ENCODE data around the gene COPS6.

The COPS6 gene

DNA sequence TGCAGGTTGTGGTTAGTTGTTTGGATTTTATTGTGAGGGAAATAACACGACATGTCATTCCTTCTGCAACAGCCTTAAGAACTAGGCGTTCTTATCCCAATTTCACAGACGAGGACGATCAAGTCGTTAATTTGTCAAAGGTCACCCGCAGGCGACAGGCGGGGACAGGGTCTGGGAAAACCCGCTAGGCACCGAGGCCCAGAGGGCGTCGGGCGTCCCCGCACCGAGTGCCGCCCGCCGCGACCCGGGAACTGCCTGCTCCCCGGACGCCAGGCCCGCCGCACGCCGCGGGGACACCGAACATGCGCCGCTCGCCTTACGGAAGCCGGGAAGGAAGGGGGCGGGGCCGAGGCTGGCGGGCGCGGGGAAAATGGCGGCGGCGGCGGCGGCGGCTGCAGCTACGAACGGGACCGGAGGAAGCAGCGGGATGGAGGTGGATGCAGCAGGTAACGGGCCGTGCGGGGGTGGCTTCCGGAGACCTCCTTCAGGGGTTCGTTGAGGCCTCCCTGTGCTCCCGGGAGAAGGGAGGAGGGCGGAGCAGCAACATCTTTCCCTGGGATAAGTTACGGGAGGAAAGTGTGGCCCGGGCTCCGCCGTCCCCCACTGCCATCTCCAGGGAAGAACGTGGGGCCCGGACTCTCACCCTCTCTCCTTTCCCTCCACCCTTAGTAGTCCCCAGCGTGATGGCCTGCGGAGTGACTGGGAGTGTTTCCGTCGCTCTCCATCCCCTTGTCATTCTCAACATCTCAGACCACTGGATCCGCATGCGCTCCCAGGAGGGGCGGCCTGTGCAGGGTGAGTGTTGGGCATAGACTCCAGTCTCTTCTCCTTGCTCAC lies at the start of gene COPS6:
Gene COPS6 (plus strand): TSS at position 349 of the 837 bp plus-strand sequence. CDS start 22 bp downstream, at position 371.
- peak; percentile 73 for DNase-seq

DNA sequence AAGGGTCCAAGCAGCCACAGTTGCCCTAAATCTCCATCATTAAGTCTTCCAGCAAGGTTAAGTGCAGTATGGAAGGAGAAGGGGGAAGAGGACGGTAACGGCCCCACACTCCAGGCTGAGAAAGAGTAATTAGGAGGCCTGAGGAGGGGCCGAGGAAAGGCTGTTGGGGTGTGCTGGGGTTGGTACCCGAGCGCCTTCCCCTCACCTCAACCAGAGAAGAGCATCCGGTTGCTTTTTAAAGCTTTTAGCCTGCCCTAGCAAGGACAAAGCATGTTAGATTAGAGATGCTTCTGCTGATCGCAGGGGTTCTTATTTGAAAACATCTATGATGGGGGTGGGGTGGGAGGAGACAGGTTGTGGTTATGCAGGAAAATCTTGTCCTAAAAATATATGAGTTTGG lies 48.2 kb upstream of the COPS6 start:
- DNase-seq: no peak

DNA sequence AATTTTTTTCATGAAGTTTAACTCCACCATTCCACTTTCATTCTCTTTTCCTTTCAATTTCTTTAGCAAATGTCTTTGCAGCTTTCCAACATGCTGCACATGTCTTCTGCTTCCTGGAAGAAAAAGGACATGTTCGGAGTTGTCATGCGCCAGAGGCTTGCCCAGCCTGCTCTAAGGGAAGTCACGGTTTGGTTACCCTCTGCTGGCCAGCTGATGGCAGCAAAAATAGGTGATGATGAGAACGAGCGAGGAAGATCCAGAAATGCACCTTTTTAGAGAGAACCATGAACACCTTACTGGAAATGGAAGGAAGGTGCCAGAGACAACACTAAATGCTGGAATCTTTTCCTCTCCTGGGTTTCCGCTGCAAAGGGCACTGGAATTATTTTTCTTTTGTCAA lies 44.1 kb upstream of the COPS6 start:
- DNase-seq: no peak

DNA sequence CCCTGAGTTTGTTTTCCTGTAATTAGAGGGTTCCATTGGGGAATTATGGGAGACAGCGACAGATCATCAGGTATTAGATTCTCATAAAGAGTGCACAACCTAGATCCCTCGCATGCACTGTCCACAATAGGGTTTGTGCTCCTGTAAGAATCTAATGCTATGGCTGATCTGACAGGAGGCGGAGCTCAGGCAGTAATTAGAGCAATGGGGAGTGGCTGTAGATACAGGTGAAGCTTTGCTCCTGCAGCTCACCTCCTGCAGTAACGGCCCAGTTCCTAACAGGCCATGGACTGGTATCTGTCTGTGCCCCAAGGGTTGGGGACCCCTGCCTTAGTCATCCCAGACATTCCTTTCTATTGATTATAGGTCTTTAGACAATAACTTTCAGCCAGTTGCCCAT lies 40.1 kb upstream of the COPS6 start:
- no peak for DNase-seq

DNA sequence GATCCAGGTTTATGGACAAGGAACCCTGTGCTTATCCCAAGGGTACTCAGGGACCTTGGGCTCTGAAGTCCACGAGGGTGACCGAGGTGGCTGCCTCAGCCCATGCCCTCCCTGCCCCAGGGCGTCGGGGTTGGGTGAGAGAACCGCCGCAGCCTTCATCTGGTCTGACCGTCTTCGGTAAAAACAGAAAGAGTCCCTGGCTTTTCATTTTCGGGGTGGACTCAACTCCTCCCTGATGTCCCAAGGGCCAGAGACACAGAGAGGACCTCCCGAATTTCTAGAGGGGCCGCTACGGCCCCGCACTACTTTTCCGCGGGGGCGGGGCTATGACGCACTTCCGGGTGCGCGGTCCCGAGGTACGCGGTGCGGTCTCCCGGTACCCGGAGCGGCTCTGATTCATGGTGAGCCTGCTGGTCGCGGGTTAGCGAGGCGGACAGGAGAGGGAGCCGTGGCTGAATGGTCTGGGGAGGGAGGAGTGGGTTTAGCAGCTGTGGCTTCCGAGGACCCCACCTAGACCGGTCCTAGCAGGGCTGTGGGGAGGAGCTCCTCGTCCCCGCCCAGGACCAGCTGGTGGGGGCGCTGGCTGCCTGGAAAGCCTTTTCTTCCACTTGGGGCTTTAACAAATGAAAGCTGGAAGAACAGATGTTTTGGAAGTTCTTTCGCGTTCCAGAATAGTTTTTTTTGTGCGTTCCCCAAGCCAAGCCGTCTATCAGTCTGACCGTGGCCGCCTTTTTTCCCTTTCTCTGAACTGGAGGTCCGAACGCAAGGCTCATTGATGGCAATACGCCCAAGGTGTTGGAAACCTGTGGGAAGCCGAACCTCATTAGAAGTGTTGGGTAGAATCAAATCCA lies 39.1 kb upstream of the COPS6 start, which contains the start of gene ZSCAN21:
Gene ZSCAN21 (plus strand): TSS at position 334 of the 851 bp plus-strand sequence. CDS start 7,233 bp downstream, outside the sequence.
- peak; percentile 80 for DNase-seq

DNA sequence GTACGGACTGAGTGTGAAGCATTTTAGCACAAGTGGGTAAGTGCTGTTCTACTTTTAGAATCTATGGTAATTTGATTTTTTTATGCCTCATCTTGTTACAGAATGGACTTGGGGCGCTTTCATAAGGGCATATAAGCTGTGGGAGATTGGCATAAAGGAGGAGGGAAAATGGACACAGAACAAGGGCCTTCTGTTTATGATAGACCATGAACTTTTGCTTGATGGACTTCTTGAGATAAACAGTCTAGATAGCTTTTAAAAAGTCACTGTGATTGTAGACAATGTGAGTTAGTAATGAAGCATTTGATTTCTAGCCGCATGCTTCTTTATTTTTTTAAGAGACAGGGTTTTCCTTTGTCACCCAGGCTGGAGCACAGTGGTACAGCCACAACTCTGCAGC lies 37.2 kb upstream of the COPS6 start:
- no peak for DNase-seq

DNA sequence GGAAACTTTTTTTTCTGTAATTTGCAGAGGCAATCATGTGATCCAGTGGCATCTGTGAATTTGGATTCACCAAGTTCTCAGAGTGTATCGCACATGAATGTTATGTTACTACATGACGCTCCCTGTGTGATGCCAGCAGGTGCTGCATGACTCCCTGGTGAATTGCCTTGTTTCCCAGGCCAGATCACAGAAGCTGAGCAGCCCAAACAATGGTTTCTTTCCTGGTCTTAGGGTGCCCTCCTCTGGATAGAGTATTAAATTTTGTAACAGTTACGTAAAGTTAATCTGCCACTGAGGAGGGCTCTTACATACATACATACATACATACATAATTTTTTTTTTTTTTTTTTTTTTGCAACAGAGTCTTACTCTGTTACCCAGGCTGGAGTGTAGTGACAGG lies 35.6 kb upstream of the COPS6 start:
- peak; percentile 84 for DNase-seq

DNA sequence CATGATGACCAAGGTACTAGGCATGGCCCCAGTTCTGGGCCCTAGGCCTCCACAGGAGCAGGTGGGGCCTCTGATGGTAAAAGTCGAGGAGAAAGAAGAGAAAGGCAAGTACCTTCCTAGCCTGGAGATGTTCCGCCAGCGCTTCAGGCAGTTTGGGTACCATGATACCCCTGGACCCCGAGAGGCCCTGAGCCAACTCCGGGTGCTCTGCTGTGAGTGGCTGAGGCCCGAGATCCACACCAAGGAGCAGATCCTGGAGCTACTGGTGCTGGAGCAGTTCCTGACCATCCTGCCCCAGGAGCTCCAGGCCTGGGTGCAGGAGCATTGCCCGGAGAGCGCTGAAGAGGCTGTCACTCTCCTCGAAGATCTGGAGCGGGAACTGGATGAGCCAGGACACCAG lies 31.8 kb upstream of the COPS6 start:
- DNase-seq: no peak

DNA sequence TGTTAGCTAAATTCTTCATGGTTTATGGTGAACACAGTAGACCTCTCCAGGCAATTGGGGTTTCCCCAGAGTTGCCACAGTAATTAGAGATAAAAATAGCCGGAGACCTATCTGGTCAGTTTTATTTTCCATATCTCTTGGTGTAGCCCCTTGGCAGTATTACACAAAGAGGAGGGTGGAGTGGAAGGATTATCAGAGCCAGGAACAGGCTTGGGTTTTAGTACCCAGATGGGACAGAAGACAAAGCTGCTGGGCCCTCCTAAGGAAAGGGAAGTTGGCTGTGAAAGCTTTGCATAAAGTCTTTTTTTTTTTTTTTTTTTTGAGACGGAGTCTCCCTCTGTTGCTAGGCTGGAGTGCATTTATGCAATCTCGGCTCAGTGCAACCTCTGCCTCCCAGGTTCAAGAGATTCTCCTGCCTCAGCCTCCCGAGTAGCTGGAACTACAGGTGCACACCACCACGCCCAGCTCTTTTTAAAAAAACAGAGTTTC lies 29.5 kb upstream of the COPS6 start:
- DNase-seq: no peak

DNA sequence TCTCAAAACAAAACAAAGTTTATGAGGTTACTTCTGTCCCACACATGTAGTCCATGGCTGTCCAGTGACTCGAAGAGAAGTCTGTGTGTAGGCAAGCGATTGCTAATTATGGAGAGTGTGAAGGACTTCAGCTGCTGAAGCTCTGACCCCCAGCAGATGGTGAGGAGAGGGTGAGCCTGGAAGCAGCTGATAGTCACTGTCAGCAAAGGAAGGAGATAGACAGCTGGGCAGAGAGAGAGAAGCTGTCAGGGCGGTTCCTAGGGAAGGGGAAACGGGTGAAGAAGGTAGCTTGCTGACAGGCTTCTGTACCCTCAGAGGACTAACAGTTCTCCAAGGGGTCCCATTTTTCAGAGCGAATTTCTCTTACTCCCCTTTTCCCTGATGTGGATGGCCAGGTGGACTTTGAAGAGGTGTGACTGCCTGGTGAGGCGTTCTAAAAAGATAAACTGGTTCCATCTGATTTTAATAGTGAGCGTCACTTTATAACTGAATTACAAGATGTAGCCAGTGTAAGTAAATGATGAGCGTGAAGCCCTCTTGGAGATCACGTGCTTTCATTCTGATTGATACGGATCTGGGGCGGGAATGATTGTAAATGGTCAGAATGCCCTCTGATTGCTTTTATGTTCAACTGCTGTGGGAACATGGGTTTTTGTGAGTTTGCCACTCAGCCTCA lies 27.1 kb upstream of the COPS6 start:
- DNase-seq: no peak

DNA sequence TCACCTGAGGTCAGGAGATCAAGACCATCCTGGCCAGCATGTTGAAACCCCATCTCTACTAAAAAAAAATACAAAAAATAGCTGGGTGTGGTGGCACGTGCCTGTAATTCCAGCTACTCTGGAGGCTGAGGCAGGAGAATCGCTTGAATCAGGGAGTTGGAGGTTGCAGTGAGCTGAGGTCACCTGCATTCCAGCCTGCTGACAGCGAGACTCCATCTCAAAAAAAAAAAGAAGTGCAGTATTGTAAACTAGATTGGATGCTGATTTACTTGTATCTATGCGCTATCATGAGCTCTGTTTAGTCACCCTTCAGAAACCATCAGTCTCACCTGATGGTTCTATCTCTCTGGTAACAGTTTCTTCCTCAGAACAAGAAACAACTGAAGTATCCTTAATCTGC lies 25.4 kb upstream of the COPS6 start:
- no peak for DNase-seq

DNA sequence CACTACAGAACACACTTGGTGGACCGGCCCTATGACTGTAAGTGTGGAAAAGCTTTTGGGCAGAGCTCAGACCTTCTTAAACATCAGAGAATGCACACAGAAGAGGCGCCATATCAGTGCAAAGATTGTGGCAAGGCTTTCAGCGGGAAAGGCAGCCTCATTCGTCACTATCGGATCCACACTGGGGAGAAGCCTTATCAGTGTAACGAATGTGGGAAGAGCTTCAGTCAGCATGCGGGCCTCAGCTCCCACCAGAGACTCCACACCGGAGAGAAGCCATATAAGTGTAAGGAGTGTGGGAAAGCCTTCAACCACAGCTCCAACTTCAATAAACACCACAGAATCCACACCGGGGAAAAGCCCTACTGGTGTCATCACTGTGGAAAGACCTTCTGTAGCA lies 24.6 kb upstream of the COPS6 start:
- no peak for DNase-seq

DNA sequence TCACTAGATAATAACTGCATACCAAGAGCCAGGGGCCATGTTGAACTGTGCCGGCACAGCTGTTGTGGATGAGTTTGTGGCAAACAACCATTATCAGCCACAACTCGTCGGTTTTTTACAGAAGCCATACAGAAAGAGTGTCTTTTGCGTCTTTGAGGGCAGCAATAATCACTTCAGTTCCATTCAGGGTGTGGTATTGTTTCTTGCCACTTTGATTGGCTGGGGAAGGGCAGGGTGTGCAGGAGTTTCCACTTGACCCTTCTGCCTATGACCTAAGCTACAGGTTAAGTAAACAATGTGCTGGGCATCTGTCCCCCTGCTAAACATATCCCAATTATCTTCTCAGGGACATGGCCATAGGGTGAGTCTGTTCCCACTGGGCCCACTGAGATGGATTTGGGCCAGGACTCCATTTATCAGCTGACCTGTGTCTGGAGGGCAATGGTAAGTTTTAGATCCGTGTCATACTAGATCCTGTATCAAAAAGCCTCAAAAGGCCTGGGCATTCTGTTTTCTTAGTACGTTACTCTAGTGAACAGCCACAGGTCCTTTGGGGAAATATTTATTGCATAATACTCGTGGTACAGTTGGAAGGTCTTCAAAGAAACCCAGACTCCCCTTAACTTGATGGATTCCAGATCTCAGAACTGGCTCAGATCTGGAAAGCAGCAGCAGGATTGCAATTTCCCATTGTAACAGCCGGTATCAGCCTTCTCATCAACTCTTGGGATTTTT lies 23.1 kb upstream of the COPS6 start:
- DNase-seq: no peak

DNA sequence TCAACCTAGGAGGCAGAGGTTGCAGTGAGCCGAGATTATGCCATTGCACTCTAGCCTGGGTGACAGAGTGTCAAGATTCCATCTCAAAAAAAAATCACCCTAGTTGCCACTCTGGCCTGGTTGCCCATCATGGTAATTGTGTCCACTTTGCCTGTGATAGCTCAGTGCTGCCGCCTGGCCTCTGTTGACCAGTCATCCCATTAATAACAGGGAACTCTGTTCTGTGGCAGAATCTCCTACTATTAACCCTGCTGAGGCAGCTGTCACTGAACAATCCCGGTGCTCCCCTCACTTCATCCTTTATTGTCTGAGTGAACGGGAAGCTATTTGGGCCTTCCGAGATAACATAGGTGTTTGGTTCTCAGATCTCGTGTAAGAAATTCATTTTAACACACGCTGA lies 21.8 kb upstream of the COPS6 start:
- no peak for DNase-seq

DNA sequence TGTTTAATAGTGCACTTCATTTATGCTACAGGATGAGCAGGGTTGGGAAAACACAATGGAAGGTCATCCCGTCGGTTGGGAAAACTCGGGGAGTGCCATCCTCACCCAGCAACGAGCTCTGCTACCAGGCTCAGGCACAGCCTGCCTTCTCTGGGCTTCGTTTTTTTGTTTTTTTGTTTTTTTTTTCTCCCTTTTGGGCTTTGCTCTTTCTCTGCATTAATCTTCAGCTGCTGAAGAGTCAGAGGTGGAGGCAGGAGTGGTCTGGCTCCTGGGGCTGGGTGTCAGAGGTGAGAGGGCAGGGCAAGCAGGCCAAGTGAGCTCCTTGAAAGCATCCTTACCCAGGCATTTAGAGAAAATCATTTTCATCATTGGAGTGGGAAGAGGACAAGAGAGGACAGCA lies 18.8 kb upstream of the COPS6 start:
- DNase-seq: no peak

DNA sequence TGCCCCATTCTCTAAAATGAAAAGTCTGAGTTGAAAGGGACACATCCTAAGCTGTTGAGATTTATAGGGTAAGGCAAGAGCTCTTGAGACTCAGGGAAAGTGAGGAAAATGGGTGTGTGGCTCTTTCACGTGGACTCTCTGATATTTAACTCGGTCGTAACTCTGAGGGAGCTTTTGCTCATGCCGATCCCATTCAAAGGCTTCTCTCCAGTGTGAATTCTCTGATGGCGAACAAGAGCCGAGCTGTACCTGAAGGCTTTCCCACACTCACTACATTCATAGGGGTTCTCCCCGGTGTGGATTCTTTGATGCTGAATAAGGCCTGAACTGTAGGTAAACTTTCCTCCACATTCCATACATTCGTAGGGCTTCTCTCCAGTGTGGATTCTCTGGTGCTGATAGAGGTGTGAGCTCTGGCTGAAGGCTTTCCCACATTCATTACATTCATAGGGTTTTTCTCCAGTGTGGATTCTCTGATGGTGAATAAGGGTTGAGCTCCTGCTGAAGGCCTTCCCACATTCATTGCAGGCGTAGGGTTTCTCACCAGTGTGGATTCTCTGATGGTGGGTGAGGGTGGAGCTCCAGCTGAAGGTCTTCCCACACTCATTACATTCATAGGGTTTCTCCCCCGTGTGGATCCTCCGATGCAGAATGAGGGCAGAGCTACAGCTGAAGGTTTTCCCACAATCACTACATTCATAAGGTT lies 17.6 kb upstream of the COPS6 start:
- DNase-seq: no peak

DNA sequence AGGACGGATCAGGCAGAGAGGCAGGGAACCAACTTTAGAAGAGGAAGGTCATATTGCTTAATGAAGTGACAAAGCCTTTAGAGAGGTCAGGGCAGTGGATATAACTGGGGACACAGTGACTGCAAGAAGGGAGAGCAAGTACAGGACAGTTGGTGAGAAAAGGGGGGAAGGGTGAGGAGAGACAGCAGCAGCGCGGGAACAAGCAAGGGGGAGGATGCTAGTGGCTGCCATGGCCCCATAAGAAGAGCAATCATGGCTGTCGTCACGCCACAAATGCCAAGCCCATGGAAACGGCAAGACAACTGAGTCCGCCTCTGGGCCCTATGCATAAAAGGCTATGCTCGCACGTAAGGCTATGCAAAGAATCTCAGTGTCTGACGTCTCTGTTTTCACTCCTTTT lies 16.3 kb upstream of the COPS6 start:
- no peak for DNase-seq

DNA sequence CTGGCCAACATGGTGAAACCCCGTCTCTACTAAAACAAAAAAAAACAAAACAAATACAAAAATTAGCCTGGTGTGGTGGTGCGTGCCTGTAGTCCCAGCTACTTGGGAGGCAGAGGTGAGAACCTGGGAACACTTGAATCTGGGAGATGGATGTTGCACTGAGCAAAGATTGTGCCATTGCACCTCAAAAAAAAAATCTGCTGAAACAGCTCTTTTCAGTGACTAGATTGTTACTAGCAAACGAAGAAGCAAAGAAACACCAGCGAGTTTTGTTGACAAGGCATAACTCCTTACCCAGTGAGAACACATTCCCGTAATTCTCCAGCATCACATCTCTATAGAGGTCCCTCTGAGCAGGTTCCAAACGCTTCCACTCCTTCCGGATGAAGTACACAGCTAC lies 13.9 kb upstream of the COPS6 start:
- DNase-seq: no peak

DNA sequence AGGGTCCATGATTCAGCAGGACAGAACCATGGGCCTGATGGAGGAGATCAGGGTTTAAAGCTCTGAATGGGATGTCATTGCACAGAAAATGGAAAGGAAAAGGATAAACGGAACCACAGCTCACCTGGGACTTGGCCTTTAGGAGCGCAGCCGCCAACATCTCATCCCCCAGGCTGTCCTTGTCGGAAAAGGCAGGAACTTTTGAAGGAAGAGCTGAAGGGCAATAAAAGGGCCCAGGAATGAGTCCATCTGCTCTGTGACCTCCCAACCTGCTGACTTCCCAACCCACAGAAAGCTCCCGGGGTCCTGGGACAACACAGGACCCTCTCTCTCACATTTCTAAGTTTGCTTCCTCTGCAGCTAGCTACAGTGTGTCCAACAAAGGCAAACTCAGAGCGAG lies 13.4 kb upstream of the COPS6 start:
- DNase-seq: no peak

DNA sequence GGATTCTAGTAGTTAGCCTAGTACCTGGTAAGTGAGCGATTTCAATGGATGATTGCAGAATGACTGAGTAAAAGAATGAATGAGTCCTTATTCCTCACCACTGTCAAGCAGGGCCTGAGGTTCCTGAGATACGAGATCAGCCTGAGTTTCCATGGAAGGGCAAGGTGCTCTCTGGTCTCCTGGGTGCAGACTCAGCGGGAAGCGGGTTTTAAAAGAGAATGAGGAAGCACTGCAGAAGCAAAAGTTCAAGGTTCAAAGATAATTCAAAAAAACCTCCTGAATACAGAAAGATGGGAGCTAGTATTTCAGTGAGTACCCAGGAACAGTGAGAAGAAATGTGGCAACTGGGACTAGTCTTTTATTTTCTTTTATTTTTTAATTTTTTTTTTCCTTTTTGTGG lies 11.6 kb upstream of the COPS6 start:
- DNase-seq: no peak

DNA sequence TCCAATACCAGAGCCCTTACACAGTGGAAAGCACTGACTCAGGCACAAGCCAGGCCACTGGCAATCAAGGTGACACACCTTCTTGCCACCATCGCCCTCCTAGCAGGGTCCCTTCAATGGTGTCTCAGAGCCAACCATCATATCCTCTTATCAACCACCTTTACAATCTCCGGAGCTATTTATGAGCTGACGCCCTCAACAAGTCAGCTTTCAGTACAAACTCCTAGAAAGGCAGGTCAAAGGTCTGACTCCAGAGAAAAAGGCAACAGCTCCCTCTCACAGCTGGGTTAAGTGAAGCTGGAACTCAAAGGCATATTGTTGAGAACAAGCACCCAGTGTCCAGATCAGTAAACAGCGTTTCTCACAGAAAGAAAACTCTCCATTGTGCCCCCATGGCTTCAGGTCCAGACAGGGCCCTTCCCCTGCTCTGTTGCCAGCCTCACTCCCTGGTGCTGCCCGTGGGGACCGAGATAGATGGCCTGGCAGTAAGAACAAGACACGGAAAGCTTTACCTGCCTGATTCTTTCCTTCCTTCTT lies 9.7 kb upstream of the COPS6 start:
- DNase-seq: no peak
